Measurements from ENCODE around the gene PDK1. TPM values are rescaled to one million over a fixed set of nuclear protein-coding genes. Genes with fewer than 3 reads are reported as not detected.

The PDK1 gene
- total and polyA plus RNA-seq, 2 experiments from 2014 or later: 25.6 to 42.0 TPM

- no peak overlapping the region for H3K27ac ChIP-seq (ENCODE audit: low read depth)
- no peaks in the 10 kb centered on the region for H3K27me3 ChIP-seq (ENCODE audit: insufficient read depth)
- peaks cover 20% of the 10 kb centered on the region for H3K36me3 Mint-ChIP-seq (ENCODE audit: low read depth)
- no peaks in the 10 kb centered on the region; the same call in 1 of the 2 replicates for H3K36me3 ChIP-seq (ENCODE audit: insufficient read depth)
- no peaks in the 10 kb centered on the region for H3K4me1 ChIP-seq (ENCODE audit: insufficient read depth)
- no peak for DNase-seq (ENCODE audit: low spot score)
- H3K9me2 ChIP-seq (ENCODE audit: insufficient read depth): 0 out of 2 replicates have a peak, but pooled peaks cover 3% of the 10 kb centered on the region
- peaks cover 41% of the 10 kb centered on the region for H3K9me3 Mint-ChIP-seq
- no peaks in the 10 kb centered on the region for H3F3A ChIP-seq (replicated peaks; ENCODE audit: low read depth)
- H3K27ac Mint-ChIP-seq: no peak overlapping the region
- H3K4me1 Mint-ChIP-seq: peaks cover 3% of the 10 kb centered on the region; the same call in 2 of the 3 replicates
- ATAC-seq: no peak
- peaks cover 4% of the 10 kb centered on the region for H3K27me3 Mint-ChIP-seq (ENCODE audit: insufficient read depth, low read depth, poor library complexity)
- H3K79me2 ChIP-seq (replicated peaks; ENCODE audit: insufficient read depth): no peaks in the 10 kb centered on the region
- H4K20me1 ChIP-seq (replicated peaks; ENCODE audit: insufficient read depth): no peaks in the 10 kb centered on the region
- H3K4me3 Mint-ChIP-seq: no peak overlapping the region
- TF ChIP-seq JUNB (IDR thresholded peaks at IDR 0.05; ENCODE audit: unreplicated experiment): no peak
- TF ChIP-seq EZH2phosphoT487 (IDR thresholded peaks at IDR 0.05; ENCODE audit: unreplicated experiment): no peak
- no peak for TF ChIP-seq ZNF114 (CRISPR knock-in tag; IDR thresholded peaks at IDR 0.05)
- TF ChIP-seq ETS1 (IDR thresholded peaks at IDR 0.05): no peak
- TF ChIP-seq NANOG (IDR thresholded peaks at IDR 0.05; ENCODE audit: borderline replicate concordance): no peak
- TF ChIP-seq EZH2 (IDR thresholded peaks at IDR 0.05; ENCODE audit: low read depth, unreplicated experiment): no peak
- no peak for TF ChIP-seq CTCF (conservative IDR thresholded peaks at IDR 0.05; ENCODE audit: low read depth in 2 of 2)
- TF ChIP-seq ZNF462 (CRISPR knock-in tag; IDR thresholded peaks at IDR 0.05): no peak
- no peak for TF ChIP-seq POLR2AphosphoS5 (IDR thresholded peaks at IDR 0.05; ENCODE audit: low read depth)
- no peak for TF ChIP-seq REST (IDR thresholded peaks at IDR 0.05; ENCODE audit: unreplicated experiment)
- no peak for TF ChIP-seq ZNF331 (CRISPR knock-in tag; IDR thresholded peaks at IDR 0.05; ENCODE audit: low read depth)
- no peak for TF ChIP-seq STAT1 (IDR thresholded peaks at IDR 0.05; ENCODE audit: unreplicated experiment)
- no peak for TF ChIP-seq CREB1 (CRISPR knock-in tag; IDR thresholded peaks at IDR 0.05; ENCODE audit: low read depth)
- no peak overlapping the region for H3K4me2 ChIP-seq
- no peak overlapping the region for H3K4me3 ChIP-seq
- no peak overlapping the region for H2AFZ ChIP-seq
These were observed 91.5 kb downstream of the PDK1 start for GRCh38 chr2:172647439-172647838.
